CD4-positive, alpha-beta T cell treated with Interleukin-17A for 1 hour (primary cell): Measurements from ENCODE around the gene OR1I1.

ENCODE experiments used
- DNase-seq: peaks from one replicate; pipeline ENCODE4 v3.0.0-alpha.2; 2020

OR1I1 gene

DNA sequence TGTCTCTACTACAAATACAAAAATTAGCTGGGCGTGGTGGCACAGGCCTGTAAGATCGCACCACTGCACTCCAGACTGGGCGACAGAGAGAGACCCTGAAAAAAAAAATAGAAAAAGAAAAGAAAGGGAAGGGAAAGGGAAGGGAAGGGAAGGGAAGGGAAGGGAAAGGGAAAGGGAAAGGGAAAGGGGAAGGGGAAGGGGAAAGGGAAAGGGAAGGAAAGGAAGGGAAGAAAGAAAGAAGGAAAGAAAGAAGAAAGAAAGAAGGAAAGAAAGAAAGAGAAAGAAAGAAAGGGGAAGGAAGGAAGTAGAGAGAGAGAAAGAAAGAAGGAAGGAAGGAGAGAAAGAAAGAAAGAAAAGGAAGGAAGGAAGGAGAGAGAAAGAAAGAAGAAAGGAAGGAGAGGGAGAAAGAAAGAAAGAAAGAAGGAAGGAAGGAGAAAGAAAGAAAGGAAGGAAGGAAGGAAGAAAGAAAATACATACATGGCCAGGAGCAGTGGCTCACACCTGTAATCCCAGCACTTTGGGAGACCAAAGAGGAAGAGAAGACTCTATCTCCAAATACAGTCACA is 17.1 kb downstream of the OR1I1 start:
- DNase-seq, result no peak

DNA sequence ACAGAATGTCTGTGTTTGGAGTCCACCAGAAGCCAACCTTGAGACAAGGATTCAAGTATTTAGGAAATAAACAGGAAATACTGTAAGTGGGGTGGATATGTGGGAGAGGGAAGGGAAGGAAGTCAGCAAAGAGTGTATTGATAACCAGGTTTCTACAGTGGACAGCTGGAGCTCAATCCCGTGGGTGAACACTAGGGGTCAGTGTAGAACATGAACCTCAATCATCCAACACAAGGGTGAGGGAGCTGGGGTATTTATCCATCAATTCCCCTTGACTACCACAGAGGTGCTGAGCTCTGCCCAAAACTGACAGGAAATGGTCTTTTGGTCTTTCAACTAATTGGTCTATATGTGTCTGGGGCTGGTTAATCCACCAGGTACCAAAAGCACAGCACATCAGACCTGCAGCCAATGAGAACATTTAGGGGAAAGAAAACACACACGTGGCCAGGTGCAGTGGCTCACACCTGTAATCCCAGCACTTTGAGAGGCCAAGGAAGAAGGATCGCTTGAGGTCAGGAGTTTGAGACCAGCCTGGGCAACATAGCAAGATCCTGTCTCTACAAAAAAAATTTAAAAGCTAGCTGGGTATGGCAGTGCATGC is 19.6 kb downstream of the OR1I1 start:
- peak; percentile 61 for DNase-seq

DNA sequence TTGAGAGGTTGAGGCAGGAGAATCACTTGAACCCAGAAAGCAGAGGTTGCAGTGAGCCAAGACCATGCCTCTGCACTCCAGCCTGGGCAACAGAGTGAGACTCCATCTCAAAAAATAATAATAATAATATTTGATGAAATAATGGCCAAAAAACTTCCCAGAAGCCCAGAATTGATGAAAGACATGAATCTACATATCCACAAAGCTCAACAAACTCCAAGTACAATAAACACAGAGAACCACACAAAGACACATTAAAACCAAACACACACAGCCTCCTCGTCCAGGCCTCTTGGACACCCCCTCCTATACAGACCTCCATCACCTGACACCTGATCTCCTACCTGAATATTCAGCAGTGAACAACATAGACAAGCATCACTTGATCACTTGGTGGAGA is 22.0 kb downstream of the OR1I1 start:
- no peak for DNase-seq

DNA sequence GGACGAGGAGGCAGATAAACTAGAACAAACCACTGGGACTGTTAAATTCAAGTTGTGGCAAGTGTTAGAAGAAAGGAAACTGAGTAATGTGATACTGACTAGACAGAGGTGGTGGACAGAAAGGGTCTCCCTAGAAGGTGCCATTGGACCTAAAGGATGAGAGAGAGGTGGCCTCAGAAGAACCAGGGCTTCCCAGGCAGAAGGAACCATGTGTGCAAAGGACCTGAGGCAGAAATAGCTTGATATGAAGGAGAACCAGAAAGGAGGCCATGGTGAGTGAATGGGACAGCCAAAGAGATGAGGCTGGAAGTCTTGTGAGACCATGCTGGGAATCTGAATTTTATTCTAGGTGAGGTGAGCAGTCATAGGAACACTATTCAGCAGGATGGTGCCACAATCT is 22.4 kb downstream of the OR1I1 start:
- no peak for DNase-seq

DNA sequence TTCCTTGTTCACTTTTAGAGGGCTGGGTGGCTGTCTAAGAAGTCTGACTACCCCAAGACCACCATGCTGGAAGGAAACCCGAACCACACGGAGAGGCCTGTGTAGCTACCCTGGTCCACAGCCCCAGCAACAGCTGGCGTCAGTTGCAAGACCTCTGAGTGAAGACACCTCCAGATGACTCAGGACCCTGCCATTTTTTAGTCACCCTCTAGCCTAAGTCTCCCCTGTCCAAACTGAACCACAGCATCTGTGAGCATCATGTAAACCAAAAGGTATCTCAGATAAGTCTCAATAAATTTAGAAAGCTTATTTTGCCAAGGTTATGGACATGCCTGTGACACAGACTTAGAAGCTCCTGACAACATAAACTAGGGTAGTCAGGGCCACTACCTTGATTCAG is 23.0 kb downstream of the OR1I1 start:
- no peak for DNase-seq

DNA sequence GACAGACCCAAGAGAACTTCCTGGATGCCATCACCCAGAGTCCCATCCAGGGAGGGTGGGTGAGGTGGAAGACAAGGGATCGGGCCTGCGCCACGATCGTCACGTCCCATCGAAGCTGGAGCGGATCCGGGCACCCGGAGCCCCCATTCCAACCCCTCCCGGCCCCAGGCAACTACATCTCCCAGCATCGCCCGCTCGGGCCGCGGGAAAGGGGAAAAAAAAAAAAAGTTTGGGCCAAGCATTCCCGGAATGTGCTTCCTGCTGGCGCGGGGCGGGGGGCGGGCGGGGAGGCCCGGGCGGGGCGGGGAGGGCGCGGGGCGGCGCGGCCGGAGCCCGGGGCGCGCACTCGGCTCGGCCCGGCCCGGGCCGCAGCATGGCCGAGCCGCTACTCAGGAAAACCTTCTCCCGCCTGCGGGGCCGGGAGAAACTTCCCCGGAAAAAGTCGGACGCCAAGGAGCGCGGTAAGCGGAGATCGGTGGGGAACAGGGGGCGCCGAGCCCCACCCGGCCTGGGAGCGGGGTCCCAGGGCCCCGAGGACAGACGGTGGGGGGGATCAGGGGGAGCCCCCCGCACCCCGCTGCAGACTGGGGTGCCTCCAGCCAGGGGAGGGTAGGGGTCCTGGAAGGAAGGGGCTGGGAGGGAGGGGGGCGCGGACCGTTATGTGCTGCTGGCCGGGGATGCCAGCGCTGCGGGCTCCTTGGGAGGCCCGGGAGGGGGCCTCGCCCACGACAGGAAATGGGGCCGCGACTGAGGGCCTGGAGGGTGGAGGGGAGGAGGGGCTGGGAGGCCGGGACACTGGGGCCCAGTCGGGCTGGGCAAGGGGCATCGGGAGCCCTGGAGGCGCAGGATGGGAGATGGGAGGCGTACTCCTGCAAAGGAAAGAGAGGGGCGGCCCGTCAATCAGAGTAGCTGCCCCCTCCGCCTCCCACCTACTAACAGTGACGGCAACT is 25.3 kb downstream of the OR1I1 start, which contains the start of gene SYDE1:
SYDE1 (plus strand) TSS at position 341 of the 950 bp plus-strand sequence; CDS start at position 374, 33 bp downstream.
- no peak for DNase-seq

DNA sequence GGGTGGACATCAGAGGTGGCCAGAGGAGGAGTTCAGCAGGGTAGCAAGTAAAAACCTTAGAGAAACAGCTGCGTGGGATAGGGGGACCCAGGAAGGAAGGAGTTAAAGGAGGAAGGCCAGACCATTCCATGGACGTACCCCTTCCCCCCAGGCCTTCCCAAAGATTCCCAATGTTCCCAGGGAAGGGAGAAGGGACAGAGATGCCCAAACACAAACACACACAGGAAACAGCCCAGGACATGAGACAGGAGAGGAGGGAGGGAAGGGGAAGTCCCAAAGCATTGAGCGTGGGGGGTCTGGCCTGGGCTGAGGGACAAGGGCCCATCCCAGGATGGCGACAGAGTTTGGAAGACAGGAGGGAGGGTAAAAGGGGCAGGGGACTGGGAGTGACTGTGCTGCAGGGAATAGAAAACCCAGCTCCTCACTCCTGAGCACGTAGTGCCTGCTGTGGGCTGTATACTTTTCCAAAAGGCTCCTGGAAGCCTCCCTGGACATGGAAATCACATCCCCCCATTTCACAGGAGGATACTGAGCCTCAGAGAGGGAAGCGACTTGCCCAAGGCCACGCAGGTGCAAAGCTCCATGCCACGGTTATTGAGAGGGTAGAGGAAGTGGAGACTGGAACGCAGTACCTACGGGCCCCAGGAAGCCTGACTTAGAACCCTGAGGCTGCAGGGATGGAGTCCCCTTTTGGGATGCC is 26.3 kb downstream of the OR1I1 start:
- DNase-seq, result no peak

DNA sequence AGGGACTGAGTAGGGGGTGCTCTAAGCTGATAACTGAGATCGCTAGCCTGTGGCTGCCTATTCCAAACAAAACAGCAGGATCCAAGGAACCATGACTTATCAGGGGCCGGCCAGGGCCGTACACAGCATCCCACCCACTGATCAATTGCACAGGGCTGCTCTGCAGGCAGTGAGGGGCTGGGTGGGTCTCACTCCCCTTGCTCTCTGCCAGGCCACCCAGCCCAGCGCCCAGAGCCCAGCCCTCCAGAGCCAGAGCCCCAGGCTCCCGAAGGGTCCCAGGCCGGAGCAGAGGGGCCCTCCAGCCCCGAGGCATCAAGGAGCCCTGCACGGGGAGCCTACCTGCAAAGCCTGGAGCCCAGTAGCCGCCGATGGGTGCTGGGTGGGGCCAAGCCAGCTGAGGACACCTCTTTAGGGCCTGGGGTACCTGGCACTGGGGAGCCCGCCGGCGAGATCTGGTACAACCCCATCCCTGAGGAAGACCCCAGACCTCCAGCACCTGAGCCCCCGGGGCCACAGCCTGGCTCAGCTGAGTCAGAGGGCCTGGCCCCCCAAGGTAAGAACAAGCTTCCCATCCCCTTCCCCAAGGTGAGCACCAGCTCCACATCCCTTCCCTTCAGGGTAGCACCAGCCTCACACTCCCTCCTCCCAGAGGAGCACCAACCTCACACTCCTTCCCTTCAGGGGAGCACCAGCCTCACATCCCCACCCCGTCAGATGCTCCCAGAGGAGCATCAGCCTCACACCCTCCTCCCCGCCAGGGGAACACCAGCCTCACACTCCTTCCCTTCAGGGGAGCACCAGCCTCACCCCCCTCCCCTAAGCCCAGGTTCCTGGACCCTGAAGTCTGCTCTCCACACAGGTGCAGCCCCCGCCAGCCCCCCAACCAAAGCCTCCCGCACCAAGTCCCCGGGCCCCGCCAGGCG is 27.1 kb downstream of the OR1I1 start:
- DNase-seq, result no peak

DNA sequence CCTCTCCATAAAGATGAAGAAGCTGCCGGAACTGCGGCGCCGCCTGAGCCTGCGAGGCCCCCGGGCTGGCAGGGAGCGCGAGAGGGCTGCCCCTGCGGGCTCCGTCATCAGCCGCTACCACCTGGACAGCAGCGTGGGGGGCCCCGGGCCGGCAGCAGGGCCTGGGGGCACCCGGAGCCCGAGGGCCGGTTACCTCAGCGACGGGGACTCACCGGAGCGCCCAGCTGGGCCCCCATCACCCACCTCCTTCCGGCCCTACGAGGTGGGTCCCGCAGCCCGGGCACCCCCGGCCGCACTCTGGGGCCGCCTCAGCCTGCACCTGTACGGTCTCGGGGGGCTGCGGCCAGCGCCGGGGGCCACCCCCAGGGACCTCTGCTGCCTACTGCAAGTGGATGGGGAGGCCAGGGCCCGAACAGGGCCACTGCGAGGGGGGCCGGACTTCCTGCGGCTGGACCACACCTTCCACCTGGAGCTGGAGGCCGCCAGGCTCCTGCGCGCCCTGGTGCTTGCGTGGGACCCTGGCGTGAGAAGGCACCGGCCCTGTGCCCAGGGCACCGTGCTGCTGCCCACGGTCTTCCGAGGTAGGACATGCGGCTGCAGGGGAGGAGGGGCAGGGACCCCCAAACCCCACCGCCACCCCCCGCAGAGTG is 27.9 kb downstream of the OR1I1 start:
- no peak for DNase-seq

DNA sequence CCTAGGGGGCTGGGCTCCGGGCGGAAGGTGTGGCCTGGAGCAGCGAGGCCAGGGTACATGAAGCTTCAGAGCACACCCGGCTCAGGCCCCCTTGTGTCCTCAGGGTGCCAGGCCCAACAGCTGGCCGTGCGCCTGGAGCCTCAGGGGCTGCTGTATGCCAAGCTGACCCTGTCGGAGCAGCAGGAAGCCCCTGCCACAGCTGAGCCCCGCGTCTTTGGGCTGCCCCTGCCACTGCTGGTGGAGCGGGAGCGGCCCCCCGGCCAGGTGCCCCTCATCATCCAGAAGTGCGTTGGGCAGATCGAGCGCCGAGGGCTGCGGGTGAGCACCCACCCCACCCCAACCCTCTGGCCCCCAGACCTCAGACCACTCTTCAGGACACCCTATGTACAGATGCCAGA is 28.4 kb downstream of the OR1I1 start:
- DNase-seq, result no peak

DNA sequence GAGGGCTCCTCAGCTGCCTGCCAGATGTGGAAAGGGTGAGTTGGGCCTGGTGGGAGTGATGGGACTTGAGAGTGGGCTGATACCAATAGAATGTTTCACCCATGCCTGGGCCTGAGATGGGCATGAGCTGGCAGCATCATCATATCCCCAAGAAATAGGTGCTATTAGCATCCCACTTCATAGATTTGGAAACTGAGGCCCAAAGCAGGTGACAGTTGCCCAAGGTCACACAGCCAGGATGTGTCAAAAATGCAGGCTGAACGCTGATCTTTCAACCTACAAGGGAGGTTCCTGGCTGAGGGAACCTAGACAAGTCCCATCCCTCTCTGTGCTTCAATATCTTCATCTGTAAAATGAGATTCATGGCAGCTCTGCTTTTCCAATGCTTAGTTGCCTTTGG is 29.7 kb downstream of the OR1I1 start:
- DNase-seq, result no peak

DNA sequence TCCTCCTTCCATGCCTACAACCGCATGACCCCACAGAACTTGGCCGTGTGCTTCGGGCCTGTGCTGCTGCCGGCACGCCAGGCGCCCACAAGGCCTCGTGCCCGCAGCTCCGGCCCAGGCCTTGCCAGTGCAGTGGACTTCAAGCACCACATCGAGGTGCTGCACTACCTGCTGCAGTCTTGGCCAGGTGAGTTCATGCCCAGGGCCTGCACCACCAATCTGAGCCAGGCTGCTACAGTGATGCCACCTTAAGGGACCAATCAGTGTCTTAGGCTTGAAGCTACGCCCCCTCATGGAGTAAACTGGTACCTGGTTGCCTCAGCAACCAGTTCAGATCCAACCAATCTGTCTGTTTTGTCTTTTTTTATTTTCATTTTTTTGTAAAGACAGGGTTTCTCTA is 30.4 kb downstream of the OR1I1 start:
- DNase-seq, result no peak

DNA sequence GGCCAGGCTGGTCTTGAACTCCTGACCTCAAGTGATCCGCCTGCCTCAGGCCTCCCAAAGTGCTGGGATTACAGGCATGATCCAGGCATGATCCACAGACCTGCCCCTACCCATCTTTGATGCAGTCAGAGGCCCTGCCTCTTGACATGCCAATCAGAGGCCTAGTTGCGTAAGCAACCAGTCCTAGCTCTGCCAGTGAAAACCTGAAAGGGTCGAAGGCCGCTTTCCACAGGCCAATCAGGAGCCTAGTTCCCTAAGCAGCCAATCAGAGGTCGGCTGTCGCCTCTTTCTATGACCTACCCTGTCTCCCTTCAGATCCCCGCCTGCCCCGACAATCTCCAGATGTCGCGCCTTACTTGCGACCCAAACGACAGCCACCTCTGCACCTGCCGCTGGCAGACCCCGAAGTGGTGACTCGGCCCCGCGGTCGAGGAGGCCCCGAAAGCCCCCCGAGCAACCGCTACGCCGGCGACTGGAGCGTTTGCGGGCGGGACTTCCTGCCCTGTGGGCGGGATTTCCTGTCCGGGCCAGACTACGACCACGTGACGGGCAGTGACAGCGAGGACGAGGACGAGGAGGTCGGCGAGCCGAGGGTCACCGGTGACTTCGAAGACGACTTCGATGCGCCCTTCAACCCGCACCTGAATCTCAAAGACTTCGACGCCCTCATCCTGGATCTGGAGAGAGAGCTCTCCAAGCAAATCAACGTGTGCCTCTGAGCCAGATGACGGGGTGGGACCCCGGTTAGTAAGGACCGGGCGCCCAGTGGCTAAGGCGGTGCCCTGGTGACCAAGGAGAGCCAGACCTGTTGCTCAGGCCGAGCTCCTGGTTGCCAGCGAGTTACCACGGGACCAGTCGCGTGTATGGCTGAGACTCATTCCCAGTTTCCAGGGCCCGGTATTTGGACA is 31.5 kb downstream of the OR1I1 start:
- no peak for DNase-seq

DNA sequence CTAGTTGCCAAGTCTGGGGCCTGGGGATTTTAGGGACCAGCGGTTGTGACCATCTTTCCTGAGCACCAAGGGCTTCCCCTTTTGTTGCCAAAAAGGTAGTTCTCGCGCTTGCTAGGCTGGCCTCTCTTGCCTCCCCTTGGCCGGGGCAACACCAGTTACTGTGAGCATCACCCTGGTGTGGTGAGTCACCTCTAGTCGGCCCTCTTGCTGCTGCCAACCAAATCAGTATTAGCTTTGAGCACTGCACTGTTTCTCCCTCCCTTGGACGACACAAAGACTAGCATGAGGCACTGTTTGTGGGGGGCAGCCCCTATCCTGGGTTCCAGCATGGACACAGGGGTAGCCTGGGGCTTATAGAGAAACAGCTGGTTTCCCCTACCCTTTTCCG is 32.1 kb downstream of the OR1I1 start:
- no peak for DNase-seq

DNA sequence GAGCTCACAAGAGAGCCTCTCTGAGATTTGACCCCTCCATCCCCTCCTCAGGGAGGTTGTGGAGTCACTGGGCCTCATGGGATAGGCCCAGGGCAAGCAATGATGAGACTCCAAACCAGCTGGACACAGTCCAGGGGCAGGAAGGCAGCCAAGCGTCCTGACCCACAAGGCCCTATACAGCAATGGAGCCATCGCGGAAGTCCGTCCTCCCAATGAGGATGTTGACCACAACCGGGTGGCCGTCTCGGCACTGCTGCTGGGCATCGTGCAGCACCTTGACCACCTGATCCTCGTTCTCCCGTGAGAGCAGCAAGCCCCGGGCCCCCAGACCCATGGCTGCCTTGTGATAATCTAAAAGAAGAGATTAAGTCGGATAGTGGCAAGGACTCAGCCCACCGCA is 33.1 kb downstream of the OR1I1 start:
- no peak for DNase-seq

DNA sequence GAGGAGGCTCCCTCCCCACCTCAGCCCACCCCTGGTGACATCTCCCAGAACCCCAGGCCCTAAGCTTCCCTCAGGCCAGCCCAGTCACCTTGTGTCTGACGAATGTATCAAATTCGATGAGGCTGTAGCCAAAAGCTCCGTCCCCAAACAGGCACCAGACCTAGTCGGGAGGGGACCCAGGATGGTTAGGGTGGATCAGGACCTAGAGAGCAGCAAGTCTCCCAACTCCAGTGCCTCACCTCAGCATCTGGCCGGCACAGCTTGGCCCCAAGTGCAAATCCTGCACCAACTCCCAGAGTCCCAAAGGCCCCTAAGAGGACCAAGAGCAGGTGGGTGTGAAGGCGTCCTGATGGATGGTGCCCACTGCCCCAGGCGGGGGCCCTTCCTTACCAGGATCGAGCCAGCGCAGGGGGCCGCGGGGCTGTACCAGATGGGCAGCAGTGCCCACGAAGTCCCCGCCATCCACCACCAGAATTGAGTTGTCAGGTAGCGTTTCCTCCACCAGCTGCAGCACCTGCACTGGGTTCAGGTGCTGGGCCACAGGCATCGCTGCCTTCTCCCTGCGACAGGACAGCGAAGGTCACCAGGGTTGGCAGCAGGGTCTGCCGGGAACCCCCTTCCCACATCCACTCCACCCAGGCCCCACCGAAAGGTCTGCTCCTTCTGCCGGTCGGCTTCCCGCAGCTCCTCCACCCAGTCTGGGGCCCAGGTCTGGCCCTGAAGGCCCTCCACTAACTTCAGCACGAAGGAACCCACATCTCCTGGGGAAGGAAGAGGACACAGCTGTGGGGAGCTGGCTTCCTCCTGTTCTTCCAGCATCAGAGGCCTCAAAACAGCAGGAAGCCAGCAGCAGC is 34.0 kb downstream of the OR1I1 start:
- DNase-seq, result no peak

DNA sequence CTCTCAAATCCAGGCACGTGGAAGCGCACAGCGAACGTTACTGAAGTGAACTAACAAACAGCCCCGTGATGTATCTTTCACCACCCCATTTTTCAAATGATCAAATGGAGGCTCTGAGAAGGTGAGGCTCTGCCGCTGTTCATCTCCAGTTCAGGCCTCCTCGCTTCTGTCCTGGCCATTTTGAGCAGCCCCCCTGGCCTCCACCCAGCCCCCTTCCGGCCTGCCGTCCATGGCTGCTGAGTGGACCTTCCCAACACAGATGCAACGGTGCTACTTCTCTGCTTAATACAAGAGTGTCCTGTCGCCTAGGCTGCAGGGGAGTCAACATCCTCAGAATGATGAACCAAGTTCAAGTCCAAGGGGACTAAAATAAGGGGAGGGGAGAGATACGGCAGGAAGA is 34.8 kb downstream of the OR1I1 start:
- DNase-seq, result no peak

DNA sequence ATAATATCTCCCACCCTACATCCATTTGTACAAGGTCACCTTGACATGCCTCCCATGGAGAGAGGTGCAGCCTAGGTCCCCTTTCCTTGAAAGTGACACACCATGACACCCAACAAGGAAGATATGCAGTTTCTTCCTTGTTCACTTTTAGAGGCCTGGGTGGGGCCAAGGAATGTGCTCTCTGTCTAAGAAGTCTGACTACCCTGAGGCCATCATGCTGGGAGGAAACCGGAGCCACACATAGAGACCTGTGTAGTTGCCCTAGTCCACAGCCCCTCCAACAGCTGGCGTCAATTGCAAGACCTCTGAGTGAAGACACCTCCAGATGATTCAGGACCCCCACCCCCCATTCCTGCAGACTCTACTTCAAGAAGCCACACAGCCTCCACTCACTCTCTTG is 36.2 kb downstream of the OR1I1 start:
- DNase-seq, result no peak

DNA sequence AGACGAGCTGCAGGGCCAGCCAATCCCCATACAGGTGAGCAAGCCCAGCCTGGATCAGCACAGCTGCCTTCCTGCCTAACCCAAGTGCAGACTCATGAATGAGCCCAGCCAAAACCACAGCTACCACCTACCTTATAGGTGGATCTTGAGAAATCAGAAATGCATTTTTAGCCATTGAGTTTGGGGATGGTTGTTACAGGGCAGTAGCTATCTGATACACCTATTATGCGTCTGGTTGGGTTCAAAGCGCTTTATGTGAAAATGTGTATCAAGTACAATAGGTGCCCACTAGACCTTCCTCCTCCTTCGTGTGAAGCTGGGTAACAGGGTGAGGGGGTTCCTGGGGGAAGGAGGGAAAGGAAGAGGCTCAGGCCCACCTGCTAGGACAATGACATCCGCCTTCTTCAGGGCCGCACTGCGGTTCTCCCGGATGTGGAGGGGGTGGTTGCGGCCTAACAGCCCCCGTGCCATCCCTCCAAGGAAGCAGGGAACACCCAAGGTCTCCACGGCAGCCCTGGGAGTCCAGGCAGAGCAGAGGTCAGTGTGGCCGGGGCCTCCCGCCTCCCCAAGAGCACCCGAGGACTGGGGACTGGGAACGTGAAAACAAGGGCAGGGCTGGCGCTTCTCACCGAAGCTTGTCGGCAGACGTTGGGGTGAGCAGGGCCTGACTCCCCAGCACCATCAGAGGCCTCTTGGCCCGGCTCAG is 36.9 kb downstream of the OR1I1 start:
- no peak for DNase-seq
